Adipocyte (in vitro differentiated cells): Measurements from ENCODE around the gene LATS2.
A peak's percentile ranks its signal among the peaks of the same experiment; 100 is the strongest.

Experiments used
- DNase-seq: peaks from one replicate; pipeline ENCODE4 v3.0.0-alpha.2; 2015; ENCODE audit warnings: low read depth
- H3K27me3 ChIP-seq: replicated peaks from 2 replicates; pipeline ENCODE4 v1.7.0; 2013; ENCODE audit warnings: mild to moderate bottlenecking, low read length, moderate library complexity; ENCODE audit not compliant: control insufficient read depth, insufficient read depth
- H3K36me3 ChIP-seq: 2 replicates; pipeline ENCODE4 v1.7.0; 2013; ENCODE audit warnings: low read length, mild to moderate bottlenecking, moderate library complexity; ENCODE audit not compliant: control insufficient read depth, insufficient read depth, severe bottlenecking
- H3K4me1 ChIP-seq: 2 replicates; pipeline ENCODE4 v1.7.0; 2013; ENCODE audit warnings: mild to moderate bottlenecking, low read length, moderate library complexity; ENCODE audit not compliant: control insufficient read depth, insufficient read depth
- H3K4me3 ChIP-seq: 2 replicates; pipeline ENCODE4 v1.7.0; 2013; ENCODE audit warnings: mild to moderate bottlenecking, low read length, moderate library complexity
- H3K9ac ChIP-seq: 2 replicates; pipeline ENCODE4 v1.7.0; 2013; ENCODE audit warnings: mild to moderate bottlenecking, low read length, moderate library complexity
- H3K9me3 ChIP-seq: 2 replicates; pipeline ENCODE4 v1.7.0; 2013; ENCODE audit warnings: mild to moderate bottlenecking, low read length, moderate library complexity; ENCODE audit not compliant: control insufficient read depth

Gene LATS2

DNA sequence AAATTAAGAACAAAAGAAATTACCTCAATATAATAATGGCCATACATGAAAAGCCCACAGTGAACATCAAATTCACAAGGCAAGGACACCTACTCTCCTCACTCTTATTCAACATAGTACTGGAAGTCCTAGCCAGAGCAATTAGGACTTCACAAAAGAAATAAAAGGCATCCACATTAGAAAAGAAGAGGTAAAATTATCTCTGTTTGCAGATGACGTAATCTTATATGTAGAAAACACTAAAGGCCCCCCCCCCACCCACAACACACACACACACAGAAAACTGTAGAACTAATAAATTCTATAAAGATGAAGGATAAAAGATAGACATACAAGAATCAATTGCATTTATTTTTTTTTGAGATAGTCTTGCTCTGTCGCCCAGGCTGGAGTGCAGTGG, 25.5 kb upstream of the LATS2 start:
- no peaks in the 10 kb centered on the region for H3K4me1 ChIP-seq
- no peak overlapping the region for H3K4me3 ChIP-seq
- no peak for DNase-seq
- H3K9ac ChIP-seq = no peak overlapping the region
- H3K36me3 ChIP-seq = no peaks in the 10 kb centered on the region
- H3K9me3 ChIP-seq = no peaks in the 10 kb centered on the region
- no peaks in the 10 kb centered on the region for H3K27me3 ChIP-seq

DNA sequence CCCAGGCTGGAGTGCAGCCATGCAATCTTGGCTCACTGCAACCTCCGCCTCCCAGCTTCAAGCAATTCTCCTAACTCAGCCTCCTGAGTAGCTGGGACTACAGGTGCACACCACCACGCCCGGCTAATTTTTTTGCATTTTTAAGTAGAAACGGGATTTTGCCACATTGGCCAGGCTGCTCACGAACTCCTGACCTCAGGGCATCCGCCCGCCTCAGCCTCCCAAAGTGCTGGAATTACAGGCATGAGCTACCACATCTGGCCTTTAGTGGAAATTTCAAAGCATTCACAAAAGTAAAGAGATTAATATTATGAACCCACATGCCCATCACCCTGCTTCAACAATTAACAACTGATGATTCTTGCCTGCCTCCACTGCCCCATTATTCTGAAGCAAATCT, 20.5 kb upstream of the LATS2 start:
- Histone ChIP-seq H3K4me1 (peaks cover 21% of the 10 kb centered on the region), H3K9me3 (no peaks in the 10 kb centered on the region), H3K36me3 (no peaks in the 10 kb centered on the region), H3K27me3 (no peaks in the 10 kb centered on the region), H3K9ac (no peak overlapping the region), H3K4me3 (no peak overlapping the region)
- no peak for DNase-seq

DNA sequence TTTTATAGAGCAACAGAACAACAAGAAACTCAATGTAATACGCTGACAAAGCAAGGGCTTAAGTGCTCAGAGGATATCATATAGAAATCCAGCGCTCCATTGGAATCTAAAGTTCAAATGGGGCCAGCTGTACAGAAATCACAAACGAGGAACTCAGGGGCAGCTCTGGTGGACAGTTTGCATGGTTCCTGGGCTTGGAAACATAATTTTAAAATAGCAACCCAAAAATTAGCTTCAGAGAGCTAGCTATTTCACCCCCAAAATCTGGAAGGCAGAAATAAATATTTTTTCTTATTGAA, 19.2 kb upstream of the LATS2 start:
- DNase-seq = no peak
- Histone ChIP-seq H3K9me3 (no peaks in the 10 kb centered on the region), H3K9ac (peak overlapping the region; percentile 48), H3K36me3 (no peaks in the 10 kb centered on the region), H3K27me3 (no peaks in the 10 kb centered on the region), H3K4me3 (peak overlapping the region; percentile 63), H3K4me1 (peaks cover 21% of the 10 kb centered on the region)

DNA sequence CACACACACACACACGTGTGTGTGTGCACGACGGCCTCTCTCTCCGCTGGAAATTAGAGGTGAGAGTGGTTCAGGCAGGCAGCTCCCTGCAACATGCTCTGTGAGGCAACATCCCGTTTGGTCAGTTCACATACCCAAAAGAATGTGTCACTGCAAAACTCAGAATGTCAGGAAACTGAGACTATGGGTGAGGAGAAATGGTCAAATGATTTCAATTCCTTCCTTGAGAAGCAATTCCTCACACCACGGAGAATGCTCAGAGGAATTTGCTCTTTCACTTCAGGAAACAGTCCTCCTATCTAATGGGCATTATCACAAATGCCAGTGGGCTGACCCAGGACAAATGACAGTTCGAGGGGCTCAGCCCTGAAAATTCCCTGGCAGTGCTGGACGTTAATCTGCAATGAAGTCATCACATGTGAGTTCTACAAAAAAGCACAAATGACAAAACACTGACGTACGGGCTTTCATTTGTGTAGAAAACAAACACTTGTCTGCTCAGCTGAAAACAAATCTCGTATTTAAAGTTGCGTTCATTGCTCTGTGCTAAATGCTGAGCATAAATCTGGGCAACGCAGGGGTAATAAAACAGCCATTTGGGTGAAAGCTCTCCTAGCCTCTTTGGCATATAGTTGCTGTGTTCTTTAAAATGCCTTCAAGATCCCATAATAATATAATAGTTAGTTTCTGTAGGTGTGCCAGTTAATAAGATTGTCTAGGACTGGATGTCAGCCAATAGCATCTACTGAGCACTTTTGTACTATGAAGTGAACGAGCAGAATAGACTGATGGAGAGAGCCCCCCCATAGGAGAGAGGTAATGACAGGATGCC, 18.6 kb upstream of the LATS2 start:
- no peaks in the 10 kb centered on the region for H3K27me3 ChIP-seq
- H3K36me3 ChIP-seq = no peaks in the 10 kb centered on the region
- peak overlapping the region; percentile 48 for H3K9ac ChIP-seq
- H3K4me3 ChIP-seq = peak overlapping the region; percentile 63
- H3K9me3 ChIP-seq = no peaks in the 10 kb centered on the region
- H3K4me1 ChIP-seq = peaks cover 26% of the 10 kb centered on the region
- peak; percentile 88 for DNase-seq

DNA sequence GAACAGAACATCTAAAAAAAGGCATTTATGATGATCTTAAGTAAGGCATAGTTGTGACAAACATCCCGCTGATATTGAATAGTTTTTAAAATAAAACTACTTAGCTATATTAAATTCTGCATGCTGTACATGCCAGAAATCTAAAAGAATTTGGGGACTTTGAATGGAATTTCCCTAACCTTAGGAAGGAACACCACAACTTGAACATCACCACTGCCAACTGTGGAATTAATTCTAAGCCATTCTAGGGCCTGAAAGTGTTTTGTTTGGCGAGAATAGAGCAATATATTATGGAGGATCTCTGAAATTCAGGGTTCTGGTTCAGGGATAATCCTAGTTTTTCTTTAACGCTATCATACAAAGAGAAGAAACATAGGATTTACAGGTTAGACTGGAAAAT, 17.8 kb upstream of the LATS2 start:
- Histone ChIP-seq H3K36me3 (no peaks in the 10 kb centered on the region), H3K4me1 (peaks cover 33% of the 10 kb centered on the region), H3K27me3 (no peaks in the 10 kb centered on the region), H3K9me3 (no peaks in the 10 kb centered on the region), H3K9ac (no peak overlapping the region), H3K4me3 (no peak overlapping the region)
- peak; percentile 38 for DNase-seq

DNA sequence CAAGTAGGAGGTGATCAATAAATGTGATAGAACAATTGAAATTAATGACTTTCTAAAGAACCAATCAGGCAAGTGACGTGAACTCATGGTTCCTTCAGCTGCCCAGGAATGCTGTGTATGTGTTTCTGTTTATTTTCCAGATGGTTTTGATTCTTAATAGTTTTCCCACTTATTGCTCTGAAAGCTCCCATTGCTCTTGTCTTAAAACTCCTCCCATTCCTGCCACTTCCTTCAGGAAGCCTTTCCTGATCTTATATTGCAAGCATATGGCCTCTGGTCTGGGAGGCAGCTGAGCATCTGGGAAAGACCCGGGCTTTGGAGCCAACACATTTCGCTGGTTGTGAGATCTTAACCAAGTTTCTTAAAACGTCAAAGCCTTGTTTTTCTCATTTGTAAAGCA, 17.1 kb upstream of the LATS2 start:
- H3K27me3 ChIP-seq = no peaks in the 10 kb centered on the region
- H3K36me3 ChIP-seq = no peaks in the 10 kb centered on the region
- no peak overlapping the region for H3K9ac ChIP-seq
- no peak overlapping the region for H3K4me3 ChIP-seq
- H3K4me1 ChIP-seq = peaks cover 33% of the 10 kb centered on the region
- H3K9me3 ChIP-seq = no peaks in the 10 kb centered on the region
- peak; percentile 44 for DNase-seq

DNA sequence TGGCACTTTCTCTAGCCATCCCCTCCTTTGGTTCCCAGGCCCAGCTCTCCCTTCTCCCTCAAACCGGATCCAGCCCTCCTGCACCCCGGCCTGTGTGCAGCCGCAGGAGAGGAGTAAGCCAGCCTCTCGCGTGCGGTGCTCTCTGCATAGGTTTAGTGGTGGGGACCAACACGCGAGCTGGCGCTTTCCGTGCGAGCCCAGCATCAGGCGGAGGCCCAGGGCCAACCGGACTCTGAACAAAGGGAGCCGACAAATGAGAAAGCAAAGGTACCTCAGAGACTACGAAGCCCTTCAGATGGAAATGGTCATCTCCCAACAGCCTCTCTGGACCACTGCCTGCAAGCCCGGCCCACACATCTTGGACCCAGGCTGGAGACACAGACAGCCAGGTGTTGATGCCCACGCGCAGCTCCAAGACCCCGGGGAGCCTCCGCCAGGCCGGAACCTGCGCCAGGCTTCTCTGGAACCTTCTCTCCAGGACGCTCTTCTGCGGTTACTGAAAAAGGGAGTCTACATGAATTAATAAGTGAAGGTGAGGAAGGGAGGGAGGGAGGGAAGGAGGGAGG, 16.5 kb upstream of the LATS2 start:
- Histone ChIP-seq H3K36me3 (no peaks in the 10 kb centered on the region), H3K9ac (no peak overlapping the region), H3K9me3 (no peaks in the 10 kb centered on the region), H3K27me3 (no peaks in the 10 kb centered on the region), H3K4me1 (peaks cover 33% of the 10 kb centered on the region), H3K4me3 (no peak overlapping the region)
- no peak for DNase-seq

DNA sequence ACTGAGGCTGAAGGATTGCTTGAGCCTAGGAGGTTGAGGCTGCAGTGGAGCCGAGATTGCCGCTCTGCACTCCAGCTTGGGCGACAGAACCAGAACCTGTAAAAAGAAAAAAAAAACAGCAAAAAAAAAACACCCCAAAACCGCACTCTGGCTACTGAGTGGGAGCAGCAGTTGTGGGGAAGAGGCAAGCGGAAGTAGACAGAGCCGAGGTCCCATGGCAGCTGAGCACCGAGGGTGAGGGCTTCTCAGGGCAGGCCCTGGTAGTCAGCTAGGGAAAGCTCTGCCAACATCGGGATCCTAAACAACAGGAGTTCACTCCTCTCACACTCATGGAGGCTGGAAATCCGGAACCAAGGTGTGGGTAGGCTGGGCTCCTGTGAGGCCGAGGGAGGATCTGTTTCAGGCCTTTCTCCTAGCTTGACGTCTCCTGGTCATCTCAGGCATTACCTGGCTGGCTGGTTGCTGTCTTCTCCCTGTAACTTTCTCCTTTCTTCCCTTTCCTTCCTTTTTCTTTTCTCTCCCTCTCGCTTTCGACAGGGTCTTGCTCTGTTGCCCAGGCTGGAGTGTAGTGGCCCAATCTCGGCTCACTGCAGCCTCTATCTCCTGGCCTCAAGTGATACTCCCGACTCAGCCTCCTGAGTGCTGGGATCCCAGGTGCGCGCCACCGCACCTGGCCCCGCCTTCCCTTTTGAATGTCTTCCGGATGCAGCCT, 15.8 kb upstream of the LATS2 start:
- peaks cover 33% of the 10 kb centered on the region for H3K4me1 ChIP-seq
- H3K4me3 ChIP-seq = no peak overlapping the region
- H3K9ac ChIP-seq = no peak overlapping the region

DNA sequence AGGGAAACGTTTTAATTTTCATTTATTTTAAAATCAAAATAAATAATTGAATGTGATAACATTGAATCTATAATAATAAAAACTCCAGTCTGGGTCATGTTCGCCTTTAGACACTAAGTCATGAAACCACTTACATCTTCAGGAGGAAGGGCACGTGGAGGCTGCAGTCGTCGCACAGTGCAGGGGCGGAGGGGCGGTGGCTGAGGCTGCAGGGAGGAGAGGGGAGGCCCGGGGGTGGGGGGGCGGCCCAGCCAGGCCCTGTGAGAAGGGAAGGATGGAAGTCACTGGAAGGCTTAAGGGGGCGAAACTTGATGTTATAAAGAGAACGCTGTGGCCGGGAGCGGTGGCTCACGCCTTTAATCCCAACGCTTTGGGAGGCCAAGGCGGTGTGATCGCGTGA, 14.9 kb upstream of the LATS2 start:
- Histone ChIP-seq H3K27me3 (no peaks in the 10 kb centered on the region), H3K4me1 (peaks cover 33% of the 10 kb centered on the region), H3K9ac (no peak overlapping the region), H3K36me3 (no peaks in the 10 kb centered on the region), H3K4me3 (no peak overlapping the region), H3K9me3 (no peaks in the 10 kb centered on the region)
- no peak for DNase-seq

More for the DNA sequence above, 15.8 kb upstream of the LATS2 start:
- Histone ChIP-seq H3K9me3 (no peaks in the 10 kb centered on the region), H3K27me3 (no peaks in the 10 kb centered on the region), H3K36me3 (no peaks in the 10 kb centered on the region)
- no peak for DNase-seq

DNA sequence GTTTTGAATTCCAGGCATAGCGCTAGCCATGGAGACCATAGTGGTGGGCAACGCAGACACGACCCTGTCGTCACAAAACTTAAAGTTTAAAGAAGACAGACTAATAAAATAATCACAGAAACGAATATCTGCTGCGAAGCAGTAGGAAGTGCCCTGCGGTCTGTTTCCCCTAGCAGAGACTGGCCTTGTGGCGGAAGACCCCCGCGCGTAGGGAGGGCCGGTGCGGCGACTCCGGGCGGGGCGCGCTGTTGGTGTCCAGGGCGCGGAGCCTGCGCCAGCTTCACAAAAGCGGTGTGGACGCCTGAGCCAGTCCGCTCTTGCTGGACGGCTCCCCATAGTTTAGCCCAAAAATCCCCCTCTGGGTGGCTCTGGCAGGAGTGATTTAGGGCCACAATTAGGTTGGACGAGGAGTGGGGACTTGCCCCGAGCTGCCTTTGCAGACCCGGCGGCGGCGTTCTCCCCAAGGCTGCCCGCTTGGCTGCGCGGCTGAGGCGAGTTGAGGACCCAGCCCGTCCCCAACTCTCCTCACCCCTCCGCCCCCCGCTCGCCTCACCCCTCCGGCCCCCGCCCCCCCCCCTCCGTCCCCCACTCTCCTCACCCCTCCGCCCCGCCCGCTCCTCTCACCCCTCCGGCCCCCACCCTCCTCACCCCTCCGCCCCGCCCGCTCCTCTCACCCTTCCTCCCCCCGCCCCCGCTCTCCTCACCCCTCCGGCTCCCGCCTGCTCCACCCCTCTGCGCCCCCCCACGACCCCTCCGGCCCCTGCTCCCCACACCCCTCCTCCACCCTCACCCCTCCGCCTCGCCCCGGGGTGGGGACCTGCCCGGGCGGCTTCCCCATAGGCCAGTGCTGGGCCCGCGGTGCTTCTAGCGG, 14.2 kb upstream of the LATS2 start:
- H3K4me1 ChIP-seq = peaks cover 33% of the 10 kb centered on the region
- no peaks in the 10 kb centered on the region for H3K9me3 ChIP-seq
- peak overlapping the region; percentile 88 for H3K9ac ChIP-seq
- H3K36me3 ChIP-seq = no peaks in the 10 kb centered on the region
- no peaks in the 10 kb centered on the region for H3K27me3 ChIP-seq
- peak overlapping the region; percentile 82 for H3K4me3 ChIP-seq
- DNase-seq = peak; percentile 17

DNA sequence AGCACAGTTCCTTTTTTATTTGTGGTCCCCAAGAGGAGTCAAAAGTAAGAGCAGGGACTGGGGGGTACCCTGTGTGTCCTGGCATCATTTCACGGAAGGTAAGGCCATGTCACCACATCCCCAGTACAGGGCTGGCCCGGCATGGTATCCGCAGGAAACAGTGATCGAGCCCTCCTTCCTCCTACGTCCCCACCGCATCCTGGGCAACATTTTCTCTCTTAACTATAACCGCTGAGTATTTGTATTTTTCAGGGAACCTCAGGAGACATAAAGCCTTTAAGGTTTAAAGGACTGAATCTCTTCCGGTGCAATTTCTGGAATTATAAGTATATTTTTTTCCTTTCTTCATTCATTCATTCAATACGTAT, 13.6 kb upstream of the LATS2 start:
- no peaks in the 10 kb centered on the region for H3K36me3 ChIP-seq
- peak overlapping the region; percentile 88 for H3K9ac ChIP-seq
- H3K4me1 ChIP-seq = peaks cover 30% of the 10 kb centered on the region
- no peaks in the 10 kb centered on the region for H3K27me3 ChIP-seq
- H3K9me3 ChIP-seq = no peaks in the 10 kb centered on the region
- H3K4me3 ChIP-seq = peak overlapping the region; percentile 82
- no peak for DNase-seq
